Small intestine (tissue), 16 donors: Measurements from ENCODE around the gene LEAP2. TPM values are rescaled to one million over a fixed set of nuclear protein-coding genes. Genes with fewer than 3 reads are reported as not detected.

ENCODE experiments used
- DNase-seq, 2 donors: peaks; one replicate each; pipeline versions ENCODE4 v3.0.0 to v3.0.0-alpha.2; 2013
- FAIRE-seq: peaks from 2 replicates; lab custom pipeline; 2012; peaks lifted over from hg19 to GRCh38; lab: Jason Lieb, UNC
- H3K27ac ChIP-seq, 3 donors: one replicate each; pipeline ENCODE4 v1.5.1; 2013; ENCODE audit warnings: low read length in 2 of 3, mild to moderate bottlenecking in 2 of 3, control low read depth in 1 of 3, inconsistent platforms in 1 of 3, low read depth in 1 of 3, moderate library complexity in 1 of 3
- H3K27me3 ChIP-seq, 3 donors: one replicate each; pipeline ENCODE4 v1.6.1; 2013; ENCODE audit warnings: low read length in 3 of 3, inconsistent platforms in 1 of 3; ENCODE audit not compliant: control insufficient read depth in 3 of 3, insufficient read depth in 3 of 3
- H3K36me3 ChIP-seq, 3 donors: one replicate each; pipeline ENCODE4 v1.6.1; 2013; ENCODE audit warnings: low read length in 3 of 3, inconsistent platforms in 1 of 3, low read depth in 1 of 3, mild to moderate bottlenecking in 1 of 3, moderate library complexity in 1 of 3; ENCODE audit not compliant: control insufficient read depth in 3 of 3, insufficient read depth in 2 of 3
- H3K4me1 ChIP-seq, 3 donors: one replicate each; pipeline ENCODE4 v1.6.1; 2013; ENCODE audit warnings: low read length in 2 of 3, inconsistent platforms in 1 of 3, low read depth in 1 of 3, mild to moderate bottlenecking in 1 of 3, moderate library complexity in 1 of 3; ENCODE audit not compliant: control insufficient read depth in 3 of 3, insufficient read depth in 2 of 3
- H3K4me3 ChIP-seq, 3 donors: one replicate each; pipeline ENCODE4 v1.5.1; 2013; ENCODE audit warnings: low read length in 3 of 3, control low read depth in 1 of 3, inconsistent platforms in 1 of 3, low read depth in 1 of 3, mild to moderate bottlenecking in 1 of 3, moderate library complexity in 1 of 3
- H3K9me3 ChIP-seq, 2 donors: one replicate each; pipeline ENCODE4 v1.6.1; 2013; ENCODE audit warnings: low read depth in 1 of 2, low read length in 1 of 2; ENCODE audit not compliant: control insufficient read depth in 2 of 2, insufficient read depth in 1 of 2
- WGBS, 3 donors: extraction: QIAGEN DNeasy Blood & Tissue Kit; methylation state at CpG; one replicate each; pipeline ENCODE4 v1.1.7; 2013; 5-methylcytosine and 5-hydroxymethylcytosine counted together
- long read RNA-seq, 10 donors: transcript quantifications; one replicate each; lab custom pipeline, GENCODE V29; 2026
- polyA plus RNA-seq, 4 donors: library from polyadenylated mRNA; stranded (reverse) in 3 of 4; unstranded in 1 of 4; fragments of 200-250 nt in 3 of 4; fragments of 120-200 nt in 1 of 4; gene quantifications; one replicate each; pipeline versions ENCODE4 v1.2.1 to v1.2.3, GENCODE V29; 2013
- donor health status: healthy with polysubstance abuse.
- donor health status: control.
- donor health status: control.
- donor health status: Bipolar disorder and iron deficiency.
- donor health status: healthy.

LEAP2 gene, protein sequence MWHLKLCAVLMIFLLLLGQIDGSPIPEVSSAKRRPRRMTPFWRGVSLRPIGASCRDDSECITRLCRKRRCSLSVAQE
- polyA plus RNA-seq = 10 to 100 TPM in 1 of 4 donors, 1 to 10 TPM in 3; 2.2 to 12.3 (median 6.6) TPM
- long read RNA-seq, donor 1, transcript LEAP2-202 (2 exons, 935 nt) = minor isoform, 6 of 14 reads
- long read RNA-seq, donor 1, transcript LEAP2-201 (3 exons, 2,207 nt) = major isoform, 8 of 14 reads
- long read RNA-seq, donor 1, partial matches to known transcripts = 0 of 14 reads
- long read RNA-seq, donor 1, other reads (novel, unspliced or antisense) = 0 of 14 reads
- long read RNA-seq, donor 2, partial matches to known transcripts = 0 of 5 reads
- long read RNA-seq, donor 2, other reads (novel, unspliced or antisense) = 0 of 5 reads
- long read RNA-seq, donor 3, transcript LEAP2-201 (3 exons, 2,207 nt) = major isoform, 15 of 24 reads
- long read RNA-seq, donor 3, transcript LEAP2-202 (2 exons, 935 nt) = minor isoform, 9 of 24 reads
- long read RNA-seq, donor 3, partial matches to known transcripts = 0 of 24 reads
- long read RNA-seq, donor 3, other reads (novel, unspliced or antisense) = 0 of 24 reads
- long read RNA-seq, donor 4 = 0 reads
- long read RNA-seq, donor 5, partial matches to known transcripts = 0 of 2 reads
- long read RNA-seq, donor 5, other reads (novel, unspliced or antisense) = 0 of 2 reads
- long read RNA-seq, donor 6, transcript LEAP2-201 (3 exons, 2,207 nt) = major isoform, 13 of 17 reads
- long read RNA-seq, donor 6, partial matches to known transcripts = 0 of 17 reads
- long read RNA-seq, donor 6, other reads (novel, unspliced or antisense) = 0 of 17 reads
- long read RNA-seq, donor 7, partial matches to known transcripts = 0 of 2 reads
- long read RNA-seq, donor 7, other reads (novel, unspliced or antisense) = 0 of 2 reads
- long read RNA-seq, donor 8 = 0 reads
- long read RNA-seq, donor 9, partial matches to known transcripts = 0 of 4 reads
- long read RNA-seq, donor 9, other reads (novel, unspliced or antisense) = 0 of 4 reads
- long read RNA-seq, donor 10, partial matches to known transcripts = 0 of 1 reads
- long read RNA-seq, donor 10, other reads (novel, unspliced or antisense) = 0 of 1 reads

DNA sequence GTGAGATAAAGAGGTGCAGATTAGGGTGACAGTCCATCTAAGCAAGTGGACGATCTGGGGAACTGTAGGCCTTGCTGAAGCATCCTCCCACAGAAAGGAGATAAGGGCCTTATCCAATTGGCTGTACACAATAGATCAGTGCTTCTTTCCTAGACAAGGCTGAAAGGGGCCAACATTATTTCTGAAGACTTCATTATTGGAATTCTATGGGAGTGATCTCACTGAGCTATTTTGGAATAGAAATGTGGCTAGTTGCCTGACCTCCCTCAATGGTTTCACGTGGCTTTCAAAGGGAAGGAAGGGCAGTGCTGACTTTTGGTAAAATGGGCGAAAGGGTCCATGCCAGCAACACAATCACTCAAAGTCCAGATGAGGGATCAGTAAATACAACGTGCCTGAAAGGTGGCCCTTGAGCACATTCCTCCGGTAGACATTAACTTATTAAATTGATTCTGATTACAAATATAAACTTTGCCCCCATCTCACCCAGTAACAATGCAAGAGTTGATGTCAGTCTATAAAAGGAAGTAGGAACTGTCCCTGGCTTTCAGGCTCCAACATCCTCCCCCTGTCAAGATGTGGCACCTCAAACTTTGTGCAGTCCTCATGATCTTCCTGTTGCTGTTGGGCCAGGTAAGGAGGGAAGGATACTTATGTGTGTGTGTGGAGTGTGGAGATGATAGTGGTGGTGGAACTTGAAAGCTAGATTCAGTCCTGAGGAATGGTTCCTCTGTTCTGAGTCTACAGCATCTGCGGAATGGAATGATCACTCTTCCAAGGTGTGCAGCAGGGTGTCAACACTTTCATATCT is at the start of gene LEAP2:
Gene LEAP2 (plus strand): TSS at position 550 of the 811 bp plus-strand sequence. CDS start 27 bp downstream, at position 577.
- H3K9me3 ChIP-seq = peaks cover 0 to 8% of the 10 kb centered on the region in 2 donors
- no peaks in the 10 kb centered on the region for H3K27me3 ChIP-seq
- peak within 1 kb of the TSS; percentile 80 to 93 (median 88) for H3K27ac ChIP-seq
- peaks cover 0 to 36% (median 3%) of the 10 kb centered on the region in 3 donors for H3K36me3 ChIP-seq
- peaks cover 3 to 41% (median 8%) of the 10 kb centered on the region in 3 donors for H3K4me1 ChIP-seq
- 23 to 62% (median 49%) methylated on average over 6 of the region's 6 CpGs for WGBS, 3 donors
- peak; percentile 87 to 96 for DNase-seq
- peak within 1 kb of the TSS in 2 of 3 donors; percentile 29 to 54 for H3K4me3 ChIP-seq
- no peak for FAIRE-seq

DNA sequence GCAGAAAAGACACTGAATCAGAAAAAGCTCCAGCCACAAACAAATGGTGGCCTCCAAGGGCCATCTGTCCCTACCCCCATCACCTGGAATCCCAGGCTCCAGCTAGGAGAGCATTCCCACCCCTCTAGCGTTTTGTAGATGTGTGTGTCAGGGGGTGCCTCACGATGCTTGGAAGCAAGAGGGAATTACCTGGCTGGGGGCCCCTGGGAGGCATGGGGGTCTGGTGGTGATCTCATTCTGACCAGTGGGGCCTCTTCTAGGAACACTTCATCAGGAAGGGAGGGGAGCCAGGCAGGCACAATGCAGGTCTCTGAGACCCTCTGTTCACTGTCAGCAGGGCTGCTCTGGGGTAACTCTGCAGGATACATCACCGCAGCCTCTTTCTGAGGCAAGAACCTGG is 49.0 kb upstream of the LEAP2 start:
- Histone ChIP-seq H3K9me3 (no peaks in the 10 kb centered on the region), H3K36me3 (peaks cover 0 to 39% (median 0%) of the 10 kb centered on the region in 3 donors), H3K4me1 (peaks cover 0 to 31% (median 0%) of the 10 kb centered on the region in 3 donors), H3K27ac (no peak overlapping the region), H3K4me3 (no peak overlapping the region), H3K27me3 (no peaks in the 10 kb centered on the region)
- 90 to 94% (median 93%) methylated on average over 3 of the region's 3 CpGs for WGBS, 3 donors
- no peak for DNase-seq
- FAIRE-seq = no peak

DNA sequence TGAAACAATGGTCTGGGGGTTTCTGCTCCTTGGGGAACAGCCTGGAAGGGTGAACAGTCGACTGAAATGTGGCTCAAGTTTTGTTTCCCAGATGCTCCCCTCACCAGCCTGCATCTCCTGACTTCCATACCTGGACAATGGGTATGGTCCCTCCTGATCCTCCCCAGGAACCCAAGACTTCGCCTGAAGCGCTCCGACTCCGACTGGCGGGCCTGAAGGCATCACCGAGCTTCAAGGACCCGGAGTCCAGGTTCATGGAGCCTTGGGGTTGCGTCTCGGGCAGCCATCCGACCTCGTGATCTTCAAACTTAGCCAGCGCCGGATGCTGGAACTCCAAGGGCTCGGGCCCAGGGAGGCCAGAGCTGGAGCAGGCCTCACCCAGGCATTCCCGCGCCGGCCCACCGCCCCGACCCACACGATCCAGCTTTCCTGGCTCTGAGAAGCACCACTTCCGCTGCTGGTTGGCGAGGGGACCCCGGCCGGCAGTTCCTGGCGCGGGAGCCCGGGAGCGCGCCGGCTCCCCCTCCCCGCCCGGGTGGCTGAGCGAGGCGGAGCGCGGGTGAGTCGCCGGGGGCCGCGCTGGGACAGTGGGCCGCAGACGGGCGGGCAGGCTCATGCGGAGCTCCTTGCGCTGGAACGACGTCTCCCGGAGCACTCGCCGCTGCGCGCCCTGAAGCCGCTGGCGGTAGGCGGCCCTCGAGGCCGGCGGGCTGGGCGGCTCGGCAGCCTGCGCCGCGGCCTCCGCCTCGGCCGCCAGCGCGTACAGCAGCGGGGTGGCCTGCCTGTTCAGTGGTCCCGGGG is 48.2 kb upstream of the LEAP2 start:
- 61 to 87% (median 64%) methylated on average over 61 to 71 of the region's 71 CpGs for WGBS, 3 donors
- Histone ChIP-seq H3K4me3 (peak overlapping the region in 1 of 3 donors; percentile 26), H3K27me3 (no peaks in the 10 kb centered on the region), H3K9me3 (no peaks in the 10 kb centered on the region), H3K36me3 (peaks cover 0 to 39% (median 0%) of the 10 kb centered on the region in 3 donors), H3K4me1 (peaks cover 0 to 23% (median 0%) of the 10 kb centered on the region in 3 donors), H3K27ac (no peak overlapping the region)
- DNase-seq = no peak
- FAIRE-seq = no peak

DNA sequence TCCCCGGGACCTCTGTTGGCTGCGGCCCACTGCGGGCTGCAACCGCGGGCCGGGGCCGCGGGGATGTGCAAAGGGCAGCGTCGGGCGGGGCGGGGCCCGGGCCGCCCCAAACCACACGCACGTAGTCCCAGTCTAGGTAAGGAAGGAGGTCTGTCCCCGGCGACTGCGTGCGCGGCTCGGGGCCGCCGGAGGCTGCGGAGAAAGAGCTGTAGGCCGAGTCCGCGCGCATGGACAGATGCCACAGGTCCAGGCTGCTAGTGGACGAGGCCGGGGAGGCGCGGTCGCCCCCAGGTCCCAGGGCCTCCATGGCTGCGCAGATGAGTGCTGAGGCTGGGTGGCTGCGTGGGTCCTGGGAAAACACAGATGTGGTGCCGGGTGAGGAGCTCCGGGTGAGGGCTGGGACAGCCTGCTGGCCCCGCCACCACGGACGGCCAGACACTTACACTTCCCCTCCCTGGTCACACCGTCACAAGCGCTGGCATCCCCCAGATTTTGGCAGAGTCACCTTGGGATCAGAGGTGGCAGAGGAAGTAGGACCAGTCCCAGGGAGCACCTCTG is 47.6 kb upstream of the LEAP2 start:
- FAIRE-seq (no peak), DNase-seq (peak in 1 of 2 donors; percentile 21)
- H3K27ac ChIP-seq = peak overlapping the region in 1 of 3 donors; percentile 6
- H3K4me1 ChIP-seq = peaks cover under 1 to 23% (median 2%) of the 10 kb centered on the region in 3 donors
- H3K27me3 ChIP-seq = no peaks in the 10 kb centered on the region
- WGBS, 3 donors = 58 to 90% (median 72%) methylated on average over 33 to 43 of the region's 43 CpGs
- peak overlapping the region in 1 of 3 donors; percentile 26 for H3K4me3 ChIP-seq
- peaks cover 0 to 39% (median 0%) of the 10 kb centered on the region in 3 donors for H3K36me3 ChIP-seq
- no peaks in the 10 kb centered on the region for H3K9me3 ChIP-seq

DNA sequence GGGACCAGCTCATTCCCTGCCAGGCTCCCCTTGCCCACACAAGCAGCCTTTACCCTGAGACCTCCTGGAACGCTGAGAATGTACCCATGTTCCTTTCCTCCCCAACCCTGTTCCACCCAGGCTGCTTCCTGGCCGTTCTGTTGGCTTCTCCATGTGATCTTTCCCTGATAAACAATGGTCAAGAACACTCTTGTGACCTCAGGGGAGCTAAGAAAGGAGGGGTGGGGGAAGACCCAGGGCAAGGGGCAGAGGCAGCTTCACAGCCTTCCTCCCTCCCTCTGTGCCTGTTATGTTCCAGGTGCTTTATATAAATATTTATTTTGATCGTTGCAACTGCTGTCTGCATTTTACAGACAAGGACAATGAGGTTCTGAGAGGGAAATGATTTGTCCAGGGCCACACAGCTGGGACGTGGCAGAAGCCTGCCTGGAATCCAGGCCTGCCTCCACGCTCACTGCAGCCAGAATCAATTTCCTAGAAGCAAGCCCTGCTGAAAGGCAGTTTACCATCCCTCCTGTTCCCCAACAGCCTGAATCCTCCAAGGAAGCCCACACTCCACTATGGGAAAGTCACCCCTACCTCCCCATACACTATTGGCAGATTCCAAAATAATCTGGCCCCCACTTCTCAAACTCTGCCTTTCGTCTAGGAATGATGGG is 46.9 kb upstream of the LEAP2 start:
- Histone ChIP-seq H3K4me3 (no peak overlapping the region), H3K27me3 (no peaks in the 10 kb centered on the region), H3K9me3 (no peaks in the 10 kb centered on the region), H3K36me3 (peaks cover 0 to 39% (median 0%) of the 10 kb centered on the region in 3 donors), H3K4me1 (peaks cover 4 to 29% (median 4%) of the 10 kb centered on the region in 3 donors), H3K27ac (peak overlapping the region in 1 of 3 donors; percentile 6)
- no peak for FAIRE-seq
- WGBS, 3 donors = 62 to 72% (median 65%) methylated on average over 6 of the region's 6 CpGs
- DNase-seq = no peak

DNA sequence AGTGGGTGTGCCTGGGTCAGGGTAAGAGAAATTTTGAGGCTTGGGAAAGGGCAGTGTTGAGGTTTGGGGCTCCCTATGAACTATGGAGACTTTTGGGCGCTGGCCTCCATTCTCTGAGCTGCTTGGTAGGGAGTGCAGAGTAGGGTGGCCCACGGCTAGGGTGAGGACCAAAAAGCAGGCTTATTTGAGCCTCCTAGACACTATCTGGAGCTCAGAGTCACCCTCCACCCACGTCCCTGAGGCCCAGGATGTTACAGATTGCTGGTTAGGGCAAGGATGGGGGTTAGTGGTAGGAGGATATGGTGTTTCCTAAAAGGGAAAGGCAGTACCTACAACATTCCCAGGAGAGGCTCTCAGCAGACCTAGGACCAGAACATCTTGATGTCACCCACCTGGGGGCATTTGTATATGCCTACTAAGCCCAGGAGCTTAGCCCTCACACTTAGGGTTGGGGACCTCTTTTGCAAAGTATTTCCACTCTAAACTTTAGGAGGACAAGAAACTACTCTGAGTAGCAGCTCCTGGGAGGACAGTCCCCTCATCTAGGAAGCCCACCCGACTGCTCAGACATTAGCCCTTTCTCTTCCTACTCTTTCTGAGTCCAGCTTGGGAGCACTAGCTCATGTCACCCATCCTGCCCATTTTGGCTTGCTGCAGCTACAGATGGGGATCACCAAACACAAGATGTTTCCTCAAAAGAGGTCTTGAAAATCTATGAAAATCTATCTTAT is 45.4 kb upstream of the LEAP2 start:
- peaks cover 4 to 30% (median 4%) of the 10 kb centered on the region in 3 donors for H3K4me1 ChIP-seq
- 84 to 89% (median 88%) methylated on average over 4 of the region's 4 CpGs for WGBS, 3 donors
- H3K36me3 ChIP-seq = peaks cover 0 to 39% (median 0%) of the 10 kb centered on the region in 3 donors
- H3K27ac ChIP-seq = no peak overlapping the region
- H3K4me3 ChIP-seq = no peak overlapping the region
- no peaks in the 10 kb centered on the region for H3K27me3 ChIP-seq
- FAIRE-seq = no peak
- DNase-seq = no peak
- no peaks in the 10 kb centered on the region for H3K9me3 ChIP-seq
